ENCODE results near the gene OR2Z1. TPM values are rescaled to one million over a fixed set of nuclear protein-coding genes. Genes with fewer than 3 reads are reported as not detected.
"Not testable (repeated sequence)": the region's sequence is repeated elsewhere in the genome, so short reads cannot be mapped to it uniquely, and the experiment has no call there.

The OR2Z1 gene
- total and polyA plus RNA-seq, 8 donors = not detected

- no peaks in the 10 kb centered on the region for H3K4me1 ChIP-seq
- peaks cover 0 to 28% (median 0%) of the 10 kb centered on the region in 3 donors for H3K27me3 ChIP-seq
- WGBS, 5 donors = 64 to 71% (median 66%) methylated on average over 3 of the region's 3 CpGs
- intact Hi-C loops (cut with DNase I; ENCODE audit: low total_unique reads) = no loop called here
- DNase-seq = no peak
- no peak overlapping the region for H3K27ac ChIP-seq
- TF ChIP-seq EP300 (IDR thresholded peaks at IDR 0.05) (no peak), CTCF (IDR thresholded peaks at IDR 0.05) (no peak), POLR2A (IDR thresholded peaks at IDR 0.05) (no peak), POLR2AphosphoS5 (IDR thresholded peaks at IDR 0.05) (no peak)
- no peak overlapping the region for H3K4me3 ChIP-seq
- no peaks in the 10 kb centered on the region for H3K36me3 ChIP-seq
- no peaks in the 10 kb centered on the region for H3K9me3 ChIP-seq
Observed at GRCh38 chr19:8724276-8724675, 2.8 kb downstream of the OR2Z1 start.

- 57 to 67% (median 63%) methylated on average over 19 of the region's 19 CpGs for WGBS, 5 donors
- peaks cover 0 to 10% (median 3%) of the 10 kb centered on the region in 4 donors for H3K9me3 ChIP-seq
- H3K4me1 ChIP-seq = no peaks in the 10 kb centered on the region
- DNase-seq = peak in 1 of 2 donors; percentile 9
- no peaks in the 10 kb centered on the region for H3K36me3 ChIP-seq
- TF ChIP-seq EP300 (IDR thresholded peaks at IDR 0.05) (no peak), POLR2A (IDR thresholded peaks at IDR 0.05) (no peak), POLR2AphosphoS5 (IDR thresholded peaks at IDR 0.05) (no peak)
- peaks cover 0 to 17% (median 0%) of the 10 kb centered on the region in 3 donors for H3K27me3 ChIP-seq
- no peak overlapping the region for H3K27ac ChIP-seq
- intact Hi-C loops (cut with DNase I; ENCODE audit: low total_unique reads) = no loop called here
- H3K4me3 ChIP-seq = no peak overlapping the region
Observed at GRCh38 chr19:8731428-8732169, 10.2 kb downstream of the OR2Z1 start.

GRCh38 chr19:8738377-8738776 is 16.9 kb downstream of the OR2Z1 start:
- Histone ChIP-seq H3K27me3 (no peaks in the 10 kb centered on the region), H3K9me3 (no peaks in the 10 kb centered on the region), H3K36me3 (no peaks in the 10 kb centered on the region), H3K4me3 (no peak overlapping the region), H3K27ac (no peak overlapping the region), H3K4me1 (no peaks in the 10 kb centered on the region)
- no peak for DNase-seq
- WGBS, 5 donors = 80 to 85% (median 83%) methylated on average over 8 of the region's 8 CpGs
- intact Hi-C loops (cut with DNase I; ENCODE audit: low total_unique reads) = no loop called here
- no peak for TF ChIP-seq POLR2AphosphoS5 (IDR thresholded peaks at IDR 0.05)
- no peak for TF ChIP-seq EP300 (IDR thresholded peaks at IDR 0.05)
- TF ChIP-seq POLR2A (IDR thresholded peaks at IDR 0.05) = no peak
- no peak for TF ChIP-seq CTCF (IDR thresholded peaks at IDR 0.05)

GRCh38 chr19:8739291-8740065 is 18.0 kb downstream of the OR2Z1 start:
- DNase-seq; H3K27me3 ChIP-seq; intact Hi-C loops (cut with DNase I; ENCODE audit: low total_unique reads); H3K4me3 ChIP-seq; H3K27ac ChIP-seq; H3K9me3 ChIP-seq; H3K4me1 ChIP-seq; H3K36me3 ChIP-seq: not testable (repeated sequence)
- WGBS, 5 donors = 88 to 97% (median 94%) methylated on average over 10 to 40 of the region's 55 CpGs

GRCh38 chr19:8767257-8767656 is 45.8 kb downstream of the OR2Z1 start:
- WGBS, 5 donors = 84 to 90% (median 88%) methylated on average over 5 of the region's 11 CpGs; no CpG with 5 or more reads in 1 of the 5 donors
- DNase-seq; intact Hi-C loops (cut with DNase I; ENCODE audit: low total_unique reads); H3K27me3 ChIP-seq; H3K27ac ChIP-seq; H3K36me3 ChIP-seq; H3K4me1 ChIP-seq; H3K9me3 ChIP-seq; H3K4me3 ChIP-seq: not testable (repeated sequence)

GRCh38 chr19:8769265-8769664 is 47.8 kb downstream of the OR2Z1 start:
- H3K9me3 ChIP-seq; H3K27ac ChIP-seq; H3K36me3 ChIP-seq; intact Hi-C loops (cut with DNase I; ENCODE audit: low total_unique reads); DNase-seq; H3K4me1 ChIP-seq; H3K4me3 ChIP-seq; H3K27me3 ChIP-seq: not testable (repeated sequence)
- 86 to 92% (median 90%) methylated on average over 2 to 4 of the region's 8 CpGs for WGBS, 5 donors

GRCh38 chr19:8773587-8773986 is 52.2 kb downstream of the OR2Z1 start:
- intact Hi-C loops (cut with DNase I; ENCODE audit: low total_unique reads); H3K4me1 ChIP-seq; H3K27ac ChIP-seq; DNase-seq; H3K9me3 ChIP-seq; H3K4me3 ChIP-seq; H3K27me3 ChIP-seq; H3K36me3 ChIP-seq: not testable (repeated sequence)
- WGBS, 5 donors = 90 to 91% methylated on average over 6 of the region's 12 CpGs; no CpG with 5 or more reads in 3 of the 5 donors

Data from stomach (tissue), 9 donors.